ENCODE data around the gene IL17D.

IL17D gene

DNA sequence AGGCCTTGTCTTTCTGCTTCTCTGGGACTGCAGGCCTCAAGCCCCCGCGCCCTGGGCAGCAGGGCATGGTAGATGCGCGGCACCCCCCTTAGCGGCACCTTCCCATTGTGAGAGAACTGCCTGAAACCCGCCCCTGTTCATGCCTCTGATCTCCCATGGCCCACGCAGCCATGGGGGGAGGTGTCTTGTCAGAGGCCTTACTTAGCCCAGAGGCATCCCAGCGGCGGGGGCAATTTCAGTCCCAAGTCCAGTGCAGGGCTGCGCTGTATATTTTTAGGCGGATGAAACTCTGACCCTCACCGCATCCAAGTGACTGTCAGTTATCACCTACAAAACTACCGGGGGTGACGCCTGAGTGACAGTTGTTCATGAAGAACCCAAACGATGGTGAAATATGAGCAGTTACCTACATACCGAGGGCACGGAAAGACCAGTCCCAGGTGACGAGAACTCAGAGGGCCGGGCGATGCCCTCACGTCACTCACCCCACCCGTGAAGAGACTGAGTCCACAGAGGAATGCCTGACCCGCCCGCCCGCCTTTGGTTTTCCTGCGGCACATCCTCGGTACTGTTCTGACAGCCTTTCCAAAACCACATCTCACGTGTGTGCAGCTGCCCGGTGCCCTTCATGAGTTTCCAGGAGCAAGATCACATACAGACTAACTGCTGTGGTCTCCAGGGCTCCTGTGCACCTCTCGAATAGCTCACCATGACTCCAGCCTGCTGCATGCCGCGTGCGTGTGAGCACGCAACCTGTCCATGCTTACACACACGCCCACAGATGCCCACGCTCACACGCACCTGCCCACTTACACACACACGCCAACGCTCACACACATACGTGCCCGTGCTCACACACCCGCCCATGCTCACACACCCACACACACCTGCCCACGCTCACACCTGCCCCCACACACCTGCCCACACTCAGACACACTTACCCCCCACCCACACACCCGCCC lies 14.4 kb downstream of the IL17D start:
- Histone ChIP-seq H3K9me3 (no peaks in the 10 kb centered on the region), H3K36me3 (no peaks in the 10 kb centered on the region), H3K4me1 (peaks cover 1% of the 10 kb centered on the region; the same call in 1 of the 2 replicates), H3K27me3 (no peaks in the 10 kb centered on the region), H3K4me3 (ENCODE audit: low read depth, low read length) (no peak overlapping the region)
- no peak for DNase-seq
- TF ChIP-seq, protein P1, sequence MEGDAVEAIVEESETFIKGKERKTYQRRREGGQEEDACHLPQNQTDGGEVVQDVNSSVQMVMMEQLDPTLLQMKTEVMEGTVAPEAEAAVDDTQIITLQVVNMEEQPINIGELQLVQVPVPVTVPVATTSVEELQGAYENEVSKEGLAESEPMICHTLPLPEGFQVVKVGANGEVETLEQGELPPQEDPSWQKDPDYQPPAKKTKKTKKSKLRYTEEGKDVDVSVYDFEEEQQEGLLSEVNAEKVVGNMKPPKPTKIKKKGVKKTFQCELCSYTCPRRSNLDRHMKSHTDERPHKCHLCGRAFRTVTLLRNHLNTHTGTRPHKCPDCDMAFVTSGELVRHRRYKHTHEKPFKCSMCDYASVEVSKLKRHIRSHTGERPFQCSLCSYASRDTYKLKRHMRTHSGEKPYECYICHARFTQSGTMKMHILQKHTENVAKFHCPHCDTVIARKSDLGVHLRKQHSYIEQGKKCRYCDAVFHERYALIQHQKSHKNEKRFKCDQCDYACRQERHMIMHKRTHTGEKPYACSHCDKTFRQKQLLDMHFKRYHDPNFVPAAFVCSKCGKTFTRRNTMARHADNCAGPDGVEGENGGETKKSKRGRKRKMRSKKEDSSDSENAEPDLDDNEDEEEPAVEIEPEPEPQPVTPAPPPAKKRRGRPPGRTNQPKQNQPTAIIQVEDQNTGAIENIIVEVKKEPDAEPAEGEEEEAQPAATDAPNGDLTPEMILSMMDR (IDR thresholded peaks at IDR 0.05; ENCODE audit: low read depth, low read length) = no peak

DNA sequence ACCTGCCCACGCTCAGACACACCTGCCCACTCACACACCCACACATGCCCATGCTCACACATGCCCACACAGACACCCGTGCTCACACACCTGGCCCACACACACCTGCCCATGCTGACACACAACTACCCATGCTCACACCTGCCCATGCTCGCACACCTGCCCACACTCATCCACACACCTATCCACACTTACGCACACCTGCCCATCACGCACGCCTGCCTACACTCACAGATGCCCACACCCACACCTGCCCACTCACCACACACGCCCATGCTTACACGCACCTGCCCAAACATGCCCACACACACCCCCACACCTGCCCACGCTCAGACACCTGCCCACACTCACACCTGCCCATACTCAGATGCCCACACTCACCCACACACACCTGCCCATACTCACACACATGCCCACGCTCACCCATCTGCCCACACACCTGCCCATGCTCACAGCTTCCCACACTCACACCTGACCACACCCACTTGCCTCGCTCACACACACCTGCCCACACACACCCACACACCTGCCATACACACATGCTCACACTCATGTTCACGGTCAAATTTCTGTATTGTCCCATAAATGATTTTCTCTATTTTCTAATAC lies 15.6 kb downstream of the IL17D start:
- no peak for DNase-seq
- Histone ChIP-seq H3K9me3 (no peaks in the 10 kb centered on the region), H3K4me1 (no peaks in the 10 kb centered on the region), H3K4me3 (ENCODE audit: low read depth, low read length) (no peak overlapping the region), H3K27me3 (no peaks in the 10 kb centered on the region), H3K36me3 (no peaks in the 10 kb centered on the region)
- TF ChIP-seq, protein P1 (IDR thresholded peaks at IDR 0.05; ENCODE audit: low read depth, low read length) = no peak

DNA sequence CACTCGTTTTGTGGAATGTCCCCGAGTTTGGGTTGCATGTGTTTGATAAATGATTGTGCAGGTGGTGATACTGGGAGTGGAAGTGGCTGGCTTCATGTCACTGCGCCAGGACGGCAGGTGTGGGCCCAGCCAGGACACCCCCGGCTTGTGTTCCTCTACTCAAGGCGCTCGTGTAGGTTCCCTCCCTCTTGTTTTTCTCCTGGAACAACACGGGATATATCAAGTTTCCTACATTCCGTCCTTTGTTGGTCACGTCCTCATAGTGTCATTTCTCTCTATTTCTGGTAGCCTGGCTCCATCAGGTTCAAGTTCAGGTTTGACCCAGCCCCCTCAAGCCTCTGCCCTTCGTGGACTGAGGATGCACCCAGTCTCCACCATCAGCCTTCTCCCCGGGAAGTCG lies 16.3 kb downstream of the IL17D start:
- DNase-seq = no peak
- TF ChIP-seq, protein P1 (IDR thresholded peaks at IDR 0.05; ENCODE audit: low read depth, low read length) = no peak
- H3K4me1 ChIP-seq = no peaks in the 10 kb centered on the region
- H3K4me3 ChIP-seq (ENCODE audit: low read depth, low read length) = no peak overlapping the region
- H3K27me3 ChIP-seq = no peaks in the 10 kb centered on the region
- H3K36me3 ChIP-seq = no peaks in the 10 kb centered on the region
- H3K9me3 ChIP-seq = no peaks in the 10 kb centered on the region

DNA sequence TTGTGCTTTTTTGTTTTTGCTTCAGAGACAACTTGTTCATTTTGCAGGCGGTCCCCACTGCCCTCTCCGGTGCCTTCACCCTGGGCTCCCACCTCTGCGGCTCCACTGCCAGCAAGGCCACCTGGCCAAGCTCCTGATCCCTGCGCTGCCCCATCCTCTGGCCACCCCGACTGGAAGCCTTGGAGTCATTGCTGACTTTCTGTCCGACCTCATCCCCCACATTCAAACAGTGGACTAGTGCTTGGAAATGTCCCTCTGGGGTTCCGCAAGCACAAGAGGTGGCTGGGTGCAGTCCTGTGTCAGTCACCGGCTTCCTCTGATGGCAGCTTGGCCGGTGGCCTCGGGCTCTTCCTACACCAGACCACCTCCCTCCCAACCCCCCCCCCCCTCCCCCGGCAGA lies 17.0 kb downstream of the IL17D start:
- Histone ChIP-seq H3K4me1 (no peaks in the 10 kb centered on the region), H3K36me3 (no peaks in the 10 kb centered on the region), H3K27me3 (no peaks in the 10 kb centered on the region), H3K4me3 (ENCODE audit: low read depth, low read length) (no peak overlapping the region), H3K9me3 (no peaks in the 10 kb centered on the region)
- TF ChIP-seq, protein P1 (IDR thresholded peaks at IDR 0.05; ENCODE audit: low read depth, low read length) = no peak
- DNase-seq = no peak

DNA sequence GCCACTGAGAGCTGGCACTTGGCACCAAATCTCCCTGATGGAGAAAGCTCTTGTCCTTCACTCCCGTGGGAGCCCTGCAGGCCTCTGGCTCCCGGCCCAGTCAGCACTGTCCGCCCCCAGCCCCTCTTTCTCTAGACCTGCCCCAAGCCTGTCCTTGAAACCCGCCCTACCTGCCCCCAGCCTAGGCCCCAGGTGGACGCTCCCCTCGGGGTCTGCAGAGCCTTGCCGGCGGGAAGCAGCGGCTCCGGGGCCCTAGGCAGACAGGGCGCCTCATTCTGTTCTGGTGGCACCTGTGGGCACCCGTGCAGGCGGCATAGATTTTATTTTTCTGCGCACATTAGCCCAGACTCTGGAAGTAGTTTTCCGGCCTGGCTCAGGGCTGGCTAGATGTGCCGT lies 17.6 kb downstream of the IL17D start:
- no peaks in the 10 kb centered on the region for H3K36me3 ChIP-seq
- no peaks in the 10 kb centered on the region for H3K4me1 ChIP-seq
- no peaks in the 10 kb centered on the region for H3K9me3 ChIP-seq
- DNase-seq = no peak
- no peak overlapping the region for H3K4me3 ChIP-seq (ENCODE audit: low read depth, low read length)
- TF ChIP-seq, protein P1 (IDR thresholded peaks at IDR 0.05; ENCODE audit: low read depth, low read length) = no peak
- H3K27me3 ChIP-seq = no peaks in the 10 kb centered on the region
